Stimulated activated CD4-positive, alpha-beta T cell treated with anti-CD3 and anti-CD28 coated beads, Interleukin-2, amount 100 ng/mL, for 4 hours (primary cell): ENCODE results near the gene NME5.
"Not testable (repeated sequence)": the region's sequence is repeated elsewhere in the genome, so short reads cannot be mapped to it uniquely, and the experiment has no call there.

Experiments
- DNase-seq: peaks from one replicate; pipeline ENCODE4 v3.0.0-alpha.2; 2020; ENCODE audit warnings: low read depth

The NME5 gene

GRCh38 chr5:138138949-138139780 lies at the start of gene NME5:
NME5 (minus strand) TSS chr5:138139428; CDS start chr5:138138780, 648 bp downstream.
- no peak for DNase-seq

- DNase-seq = no peak
Observed at GRCh38 chr5:138188626-138189025, 49.4 kb upstream of the NME5 start.

GRCh38 chr5:138186002-138186447 lies 46.8 kb upstream of the NME5 start:
- DNase-seq = no peak

GRCh38 chr5:138182808-138183207 lies 43.6 kb upstream of the NME5 start:
- DNase-seq = no peak

- no peak for DNase-seq
Observed at GRCh38 chr5:138180841-138181240, 41.6 kb upstream of the NME5 start.

- no peak for DNase-seq
Observed at GRCh38 chr5:138180183-138180782, 41.1 kb upstream of the NME5 start.

- DNase-seq = no peak
Observed at GRCh38 chr5:138179277-138179857, 40.1 kb upstream of the NME5 start.

GRCh38 chr5:138178516-138179276 lies 39.5 kb upstream of the NME5 start, which contains the start of the genes BRD8 and KIF20A:
BRD8 (minus strand) TSS chr5:138178630; CDS start chr5:138178614, 16 bp downstream.
KIF20A (plus strand) TSS chr5:138179112; CDS start chr5:138179681, 569 bp downstream.
- DNase-seq = peak; percentile 78

- DNase-seq = peak; percentile 4
Observed at GRCh38 chr5:138177941-138178515, 38.8 kb upstream of the NME5 start.

GRCh38 chr5:138170299-138170698 lies 31.1 kb upstream of the NME5 start:
- DNase-seq = no peak

- DNase-seq = no peak
Observed at GRCh38 chr5:138169124-138169523, 29.9 kb upstream of the NME5 start.

- DNase-seq = no peak
Observed at GRCh38 chr5:138163721-138164120, 24.5 kb upstream of the NME5 start.

GRCh38 chr5:138160706-138161105 lies 21.5 kb upstream of the NME5 start:
- no peak for DNase-seq

GRCh38 chr5:138159666-138160065 lies 20.4 kb upstream of the NME5 start:
- DNase-seq = no peak

- DNase-seq = no peak
Observed at GRCh38 chr5:138157626-138158025, 18.4 kb upstream of the NME5 start.

- not testable (repeated sequence) for DNase-seq
Observed at GRCh38 chr5:138155977-138156376, 16.7 kb upstream of the NME5 start.

- DNase-seq = no peak
Observed at GRCh38 chr5:138149530-138149929, 10.3 kb upstream of the NME5 start.

- no peak for DNase-seq
Observed at GRCh38 chr5:138148811-138149210, 9.6 kb upstream of the NME5 start.

- not testable (repeated sequence) for DNase-seq
Observed at GRCh38 chr5:138143578-138143977, 4.3 kb upstream of the NME5 start.

GRCh38 chr5:138141734-138142133 lies 2.5 kb upstream of the NME5 start:
- no peak for DNase-seq

GRCh38 chr5:138140268-138140667 lies 1.0 kb upstream of the NME5 start:
- DNase-seq = no peak

- no peak for DNase-seq
Observed at GRCh38 chr5:138139781-138140090, 508 bp upstream of the NME5 start.
